Mucosa of descending colon (tissue), 3 donors: ENCODE measurements around the gene EMID1. TPM values are rescaled to one million over a fixed set of nuclear protein-coding genes. Genes with fewer than 3 reads are reported as not detected.
"Not testable (repeated sequence)": the region's sequence is repeated elsewhere in the genome, so short reads cannot be mapped to it uniquely, and the experiment has no call there.

Experiments used
- ATAC-seq: fragments of 200-7000 bp; cut with Tn5 transposase; one replicate; pipeline ENCODE4 v1.9.1; 2020; ENCODE audit warnings: mild to moderate bottlenecking, moderate library complexity
- DNase-seq, 3 donors: peaks; one replicate each; pipeline ENCODE4 v3.0.0-alpha.2; 2020
- H3K36me3 ChIP-seq: fragments of 200-600 bp; one replicate; pipeline ENCODE4 v1.8.0; 2021; ENCODE audit warnings: low read depth, mild to moderate bottlenecking
- H3K4me1 ChIP-seq: fragments of 200-600 bp; one replicate; pipeline ENCODE4 v1.8.0; 2021; ENCODE audit warnings: low read depth, mild to moderate bottlenecking
- H3K4me3 ChIP-seq: fragments of 200-600 bp; one replicate; pipeline ENCODE4 v1.8.0; 2021; ENCODE audit warnings: mild to moderate bottlenecking
- H3K9me3 ChIP-seq: fragments of 200-600 bp; one replicate; pipeline ENCODE4 v1.8.0; 2021; ENCODE audit warnings: mild to moderate bottlenecking
- CTCF ChIP-seq: fragments of 200-600 bp; IDR thresholded peaks from one replicate; pipeline ENCODE4 v1.8.0; 2022; ENCODE audit warnings: antibody characterized with exemption, mild to moderate bottlenecking
- intact Hi-C, 2 donors: fragments of 100-400 bp; cut with DNase I in 1 of 2; cut with micrococcal nuclease in 1 of 2; formaldehyde crosslinking; loops; one replicate each; pipeline versions ENCODE4 v1.11.0 to v1.11.1; 2022; cut with DNase I, micrococcal nuclease
- total RNA-seq, 3 donors: library from RNA; stranded (reverse); fragmentation: NEBNext Ultra II Directional in 2 of 3; extraction: Animal tissue kit (Norgen Biotek cat#: 25700) in 2 of 3; gene quantifications; one replicate each; pipeline versions ENCODE4 v1.2.1 to v1.2.4, GENCODE V29; 2021 to 2023
- donor health status: DM: no; HTN: no; CAD: no; lungs with moderate emphysema.
- donor health status: DM: no; HTN: no; CAD: no.
- donor health status: DM: no; HTN: yes; CAD: no.

Gene EMID1
- total RNA-seq, 3 donors from 2014 or later = 1.6 to 4.3 (median 3.0) TPM

GRCh38 chr22:29245626-29246385 is 40.1 kb downstream of the EMID1 start:
- peak; percentile 96 for TF ChIP-seq CTCF
- Histone ChIP-seq H3K36me3 (no peaks in the 10 kb centered on the region), H3K4me3 (no peak overlapping the region), H3K4me1 (no peaks in the 10 kb centered on the region), H3K9me3 (peaks cover 7% of the 10 kb centered on the region)
- peak; percentile 97 for ATAC-seq
- intact Hi-C loops = loop anchor here in 1 of 2 donors (10.0 kb wide), 1 partner anchor 391 kb away; no protein-coding TSS in a partner anchor
- peak; percentile 61 to 73 (median 72) for DNase-seq

- H3K4me1 ChIP-seq, H3K4me3 ChIP-seq, H3K9me3 ChIP-seq, H3K36me3 ChIP-seq, ATAC-seq, DNase-seq: not testable (repeated sequence)
- intact Hi-C loops = loop anchor here in 1 of 2 donors (10.0 kb wide), 1 partner anchor 393 kb away; no protein-coding TSS in a partner anchor
These were observed 42.2 kb downstream of the EMID1 start for GRCh38 chr22:29247891-29248290.

- Histone ChIP-seq H3K9me3 (no peaks in the 10 kb centered on the region), H3K4me3 (no peak overlapping the region), H3K4me1 (no peaks in the 10 kb centered on the region), H3K36me3 (no peaks in the 10 kb centered on the region)
- intact Hi-C loops = no loop called here
- no peak for TF ChIP-seq CTCF
- DNase-seq = no peak
- ATAC-seq = no peak
These were observed 45.6 kb downstream of the EMID1 start for GRCh38 chr22:29251265-29251664.

GRCh38 chr22:29251981-29252911 is 46.5 kb downstream of the EMID1 start:
- ATAC-seq = no peak
- H3K36me3 ChIP-seq = no peaks in the 10 kb centered on the region
- intact Hi-C loops = no loop called here
- no peak for TF ChIP-seq CTCF
- no peaks in the 10 kb centered on the region for H3K4me1 ChIP-seq
- H3K9me3 ChIP-seq = no peaks in the 10 kb centered on the region
- no peak for DNase-seq
- no peak overlapping the region for H3K4me3 ChIP-seq

- no peak for ATAC-seq
- Histone ChIP-seq H3K36me3 (no peaks in the 10 kb centered on the region), H3K4me3 (no peak overlapping the region), H3K9me3 (no peaks in the 10 kb centered on the region), H3K4me1 (no peaks in the 10 kb centered on the region)
- intact Hi-C loops = no loop called here
- TF ChIP-seq CTCF = no peak
- no peak for DNase-seq
These were observed 48.0 kb downstream of the EMID1 start for GRCh38 chr22:29253561-29254285.
